Fibroblast of villous mesenchyme (primary cell): ENCODE results near the gene DESI1. TPM values are rescaled to one million over a fixed set of nuclear protein-coding genes. Genes with fewer than 3 reads are reported as not detected.
A peak's percentile ranks its signal among the peaks of the same experiment; 100 is the strongest.

Experiments used
- DNase-seq: peaks from one replicate; pipeline ENCODE4 v3.0.0-alpha.2; 2010; ENCODE audit warnings: low read depth
- H3K4me3 ChIP-seq: 2 replicates; pipeline ENCODE4 v1.5.1; 2011; ENCODE audit warnings: low read depth, mild to moderate bottlenecking, low read length
- total RNA-seq: library from RNA; depleted of rRNA; stranded (reverse); fragments of >200 nt; gene quantifications from 2 replicates; pipeline ENCODE4 v1.2.3, GENCODE V29; 2012
- TF ChIP-seq, protein P1 (sequence below): IDR thresholded peaks from 2 replicates; pipeline ENCODE4 v1.5.1; 2012; ENCODE audit warnings: low read depth, mild to moderate bottlenecking, low read length; ENCODE audit not compliant: insufficient read depth

The DESI1 gene
- total RNA-seq, 1 donor: 27.6 TPM

DNA sequence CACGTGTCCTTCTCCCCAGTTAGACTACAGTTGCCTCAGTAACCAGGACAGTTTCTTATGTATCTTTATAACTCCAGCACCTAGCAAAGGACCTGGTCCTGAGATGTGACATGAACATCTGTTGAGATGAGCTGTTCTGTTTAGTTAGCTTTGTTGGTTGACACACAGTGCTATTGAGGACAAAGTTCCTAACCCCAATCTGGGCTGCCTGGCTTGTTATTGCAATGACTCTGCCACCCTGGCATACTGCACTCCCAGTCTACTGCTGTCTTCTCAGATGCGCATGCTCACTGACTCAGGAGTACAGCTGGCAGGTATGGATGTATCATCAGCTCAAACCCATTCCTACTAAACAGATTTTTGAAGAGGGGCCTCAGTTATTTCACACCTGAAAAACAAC, 7.4 kb downstream of the DESI1 start:
- no peak for DNase-seq
- no peak overlapping the region for H3K4me3 ChIP-seq
- TF ChIP-seq, protein P1, sequence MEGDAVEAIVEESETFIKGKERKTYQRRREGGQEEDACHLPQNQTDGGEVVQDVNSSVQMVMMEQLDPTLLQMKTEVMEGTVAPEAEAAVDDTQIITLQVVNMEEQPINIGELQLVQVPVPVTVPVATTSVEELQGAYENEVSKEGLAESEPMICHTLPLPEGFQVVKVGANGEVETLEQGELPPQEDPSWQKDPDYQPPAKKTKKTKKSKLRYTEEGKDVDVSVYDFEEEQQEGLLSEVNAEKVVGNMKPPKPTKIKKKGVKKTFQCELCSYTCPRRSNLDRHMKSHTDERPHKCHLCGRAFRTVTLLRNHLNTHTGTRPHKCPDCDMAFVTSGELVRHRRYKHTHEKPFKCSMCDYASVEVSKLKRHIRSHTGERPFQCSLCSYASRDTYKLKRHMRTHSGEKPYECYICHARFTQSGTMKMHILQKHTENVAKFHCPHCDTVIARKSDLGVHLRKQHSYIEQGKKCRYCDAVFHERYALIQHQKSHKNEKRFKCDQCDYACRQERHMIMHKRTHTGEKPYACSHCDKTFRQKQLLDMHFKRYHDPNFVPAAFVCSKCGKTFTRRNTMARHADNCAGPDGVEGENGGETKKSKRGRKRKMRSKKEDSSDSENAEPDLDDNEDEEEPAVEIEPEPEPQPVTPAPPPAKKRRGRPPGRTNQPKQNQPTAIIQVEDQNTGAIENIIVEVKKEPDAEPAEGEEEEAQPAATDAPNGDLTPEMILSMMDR: no peak

DNA sequence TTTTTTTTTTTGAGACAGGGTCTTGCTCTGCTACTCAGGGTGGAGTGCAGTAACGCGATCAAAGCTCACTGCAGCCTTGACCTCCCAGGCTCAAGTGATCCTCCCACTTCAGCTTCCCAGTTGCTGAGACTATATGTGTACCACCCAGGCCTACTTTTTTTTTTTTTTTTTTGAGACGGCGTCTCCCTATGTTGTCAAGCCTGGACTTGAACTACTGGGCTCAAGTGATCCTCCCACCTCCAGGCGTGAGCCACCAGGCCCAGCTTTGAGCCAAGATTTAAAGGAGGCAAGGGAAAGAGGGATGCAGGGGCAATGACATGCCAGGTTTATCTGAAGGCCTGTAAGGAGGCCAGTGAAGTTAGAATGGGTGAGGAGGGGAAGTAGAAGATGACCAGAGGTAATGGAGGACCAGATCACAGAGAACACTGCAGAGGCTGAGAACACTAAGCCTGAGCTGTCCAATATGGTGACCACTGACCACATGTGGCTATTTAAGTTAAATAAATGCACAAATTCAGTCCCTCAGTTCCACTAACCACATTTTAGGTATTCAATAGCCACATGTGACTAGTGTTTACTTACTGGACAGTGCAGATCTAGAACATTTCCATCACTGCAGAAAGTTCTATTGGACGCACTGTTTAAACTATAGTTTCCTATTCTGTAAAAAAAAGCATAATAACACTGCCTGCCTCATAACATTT, 8.1 kb downstream of the DESI1 start:
- no peak for DNase-seq
- no peak overlapping the region for H3K4me3 ChIP-seq
- TF ChIP-seq, protein P1: no peak

DNA sequence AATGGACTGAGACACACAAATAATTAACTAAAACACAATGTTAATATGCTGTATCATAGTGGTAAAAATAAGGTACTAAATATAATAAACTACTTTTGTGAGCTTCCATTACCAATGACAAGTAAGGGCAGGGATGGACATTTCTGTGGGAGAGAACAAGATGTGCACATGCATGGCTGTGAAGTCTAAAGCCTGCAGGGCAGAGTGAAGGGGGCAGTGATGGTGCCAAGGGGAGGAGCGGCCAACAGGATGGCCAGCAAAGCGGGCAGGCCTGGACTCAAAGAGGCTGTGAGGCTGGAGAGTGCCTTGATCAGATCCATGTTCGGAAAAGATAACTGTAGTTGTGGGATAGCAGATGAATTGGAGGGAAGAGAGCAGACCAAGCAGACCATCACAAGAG, 12.5 kb downstream of the DESI1 start:
- H3K4me3 ChIP-seq: no peak overlapping the region
- TF ChIP-seq, protein P1: no peak
- no peak for DNase-seq

DNA sequence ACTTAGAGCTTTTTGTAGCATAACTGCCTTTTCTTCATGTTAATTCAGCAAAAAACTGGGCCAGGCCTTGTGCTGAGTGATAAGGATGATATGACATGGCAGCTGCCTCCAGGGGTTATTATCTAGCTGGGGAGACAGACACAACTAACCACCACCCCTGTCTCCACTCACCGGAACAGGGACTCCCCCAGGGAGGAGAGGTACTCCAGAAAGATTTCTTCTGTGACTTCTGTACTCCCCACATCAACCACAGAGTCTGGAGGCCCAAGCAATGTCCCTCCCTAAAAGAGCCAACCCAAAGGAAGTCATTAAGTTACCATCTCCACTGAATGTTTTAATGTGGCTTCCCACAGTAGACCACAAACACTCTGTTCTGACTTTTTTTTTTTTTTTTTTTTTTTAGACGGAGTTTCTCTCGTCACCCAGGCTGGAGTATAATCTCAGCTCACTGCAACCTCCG, 16.9 kb downstream of the DESI1 start:
- TF ChIP-seq, protein P1: no peak
- no peak overlapping the region for H3K4me3 ChIP-seq
- DNase-seq: no peak

DNA sequence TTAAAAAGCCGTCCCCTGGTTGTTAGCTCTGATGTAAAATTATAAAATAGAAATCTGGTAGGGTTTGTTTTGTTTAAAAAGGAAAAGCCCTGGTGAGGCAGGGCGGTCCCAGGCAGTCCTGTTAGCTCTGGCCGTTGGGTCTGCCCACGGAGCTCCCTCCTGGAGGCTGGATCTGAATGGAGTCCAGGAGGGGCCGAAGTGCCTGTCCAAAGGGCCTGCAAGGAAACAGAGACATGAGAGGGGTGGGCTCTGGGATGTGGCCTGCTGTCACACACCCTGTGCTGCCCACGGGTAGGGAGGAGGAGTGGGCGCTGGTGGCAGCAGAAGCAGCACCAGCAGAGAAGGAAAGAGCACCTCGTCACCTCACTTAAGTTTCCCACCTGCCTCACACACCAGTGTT, 19.9 kb downstream of the DESI1 start:
- TF ChIP-seq, protein P1: no peak
- DNase-seq: no peak

DNA sequence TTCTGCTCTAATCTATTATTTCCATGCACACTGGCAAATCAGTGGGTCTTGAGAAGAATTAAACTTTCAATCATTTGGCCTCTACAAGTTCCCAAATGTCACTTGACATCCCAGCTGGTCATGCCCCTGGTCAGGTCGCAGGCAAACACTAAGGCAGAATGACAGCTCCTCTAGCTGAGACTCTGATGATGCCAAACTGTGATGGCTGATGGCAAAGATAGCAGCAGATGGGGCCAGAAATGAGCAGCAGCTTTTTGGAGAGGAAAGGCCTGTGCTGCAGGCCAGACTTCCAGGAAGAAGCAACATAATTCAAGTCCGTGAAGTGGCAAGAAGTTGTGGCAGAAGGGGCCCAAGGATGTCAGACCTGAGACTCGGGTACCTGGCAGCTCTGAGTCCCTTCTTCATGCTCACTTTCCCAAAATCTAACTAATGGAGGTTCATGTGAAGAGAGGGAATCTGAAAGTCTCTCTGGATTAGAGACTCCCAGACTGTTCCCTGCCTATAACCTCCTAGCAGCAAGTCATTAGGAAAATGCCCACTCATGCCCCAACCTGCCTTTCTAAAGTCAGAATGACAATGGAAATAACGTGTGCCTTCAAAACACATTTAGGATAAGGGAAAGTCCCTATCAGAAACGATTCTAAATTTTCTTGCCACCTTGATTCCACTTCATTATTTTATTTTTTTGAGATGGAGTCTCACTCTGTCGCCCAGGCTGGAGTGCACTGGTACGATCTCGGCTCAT, 21.8 kb downstream of the DESI1 start:
- DNase-seq: no peak
- TF ChIP-seq, protein P1: no peak
- H3K4me3 ChIP-seq: no peak overlapping the region

More for the DNA sequence above, 19.9 kb downstream of the DESI1 start:
- H3K4me3 ChIP-seq: no peak overlapping the region

DNA sequence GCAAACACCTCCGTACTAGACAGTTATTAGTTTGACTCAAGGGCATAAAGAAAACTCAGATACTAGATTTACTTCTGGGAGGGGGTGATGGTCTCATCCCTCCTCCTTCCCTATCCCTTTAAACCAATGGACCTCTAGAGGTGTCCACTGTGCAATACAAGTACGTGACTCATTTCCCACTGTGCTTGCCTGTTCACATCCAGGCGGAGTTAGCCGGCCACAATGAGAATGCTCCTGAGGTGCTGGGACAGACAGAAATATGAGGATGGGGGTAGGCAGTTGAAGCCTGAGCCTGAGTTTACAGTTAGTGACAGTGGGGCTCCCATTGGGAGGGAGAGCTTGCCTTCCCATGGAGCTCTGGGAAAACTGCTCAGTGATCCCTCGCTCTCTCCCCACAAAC, 22.8 kb downstream of the DESI1 start:
- DNase-seq: peak; percentile 68
- TF ChIP-seq, protein P1: no peak
- H3K4me3 ChIP-seq: no peak overlapping the region
